ENCODE measurements around the gene RPS10.

Gene RPS10

DNA sequence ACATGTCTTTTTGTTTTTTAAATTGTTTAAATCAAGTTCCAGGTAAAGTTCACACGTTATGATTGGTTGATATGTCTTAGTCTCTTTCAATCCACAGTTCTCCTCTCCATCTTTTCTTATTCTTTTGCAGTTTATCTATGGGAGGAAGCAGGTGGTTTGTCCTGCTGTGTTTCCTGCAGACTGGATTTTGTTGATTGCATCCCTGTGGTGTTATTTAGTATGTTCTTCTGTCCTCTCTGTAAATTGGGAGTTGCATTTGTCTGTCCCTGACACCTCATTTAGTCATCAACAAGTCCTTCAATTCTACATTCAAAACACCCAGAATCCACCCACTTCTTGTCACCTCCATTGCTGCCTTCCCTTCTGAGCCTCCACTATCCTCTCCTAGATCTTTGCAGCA is 48.1 kb upstream of the RPS10 start:
- no peak overlapping the region for H2AFZ ChIP-seq (ENCODE audit: low read depth, low read length)
- H4K20me1 ChIP-seq (ENCODE audit: insufficient read depth, low read length), result no peaks in the 10 kb centered on the region
- no peak for ATAC-seq (ENCODE audit: insufficient read depth, low read depth)
- no peak overlapping the region for H3K4me2 ChIP-seq (ENCODE audit: insufficient read depth, low read length)
- no peak overlapping the region for H3K4me3 ChIP-seq (ENCODE audit: low read depth in 1 of 2, low read length in 2 of 2)
- no peaks in the 10 kb centered on the region for H3K4me1 ChIP-seq (ENCODE audit: insufficient read depth, low read length)
- H3K27ac ChIP-seq (ENCODE audit: low read length), result no peak overlapping the region
- TF ChIP-seq EZH2 (IDR thresholded peaks at IDR 0.05; ENCODE audit: borderline replicate concordance, low read depth, low read length, severe bottlenecking), result no peak
- TF ChIP-seq, protein P1, sequence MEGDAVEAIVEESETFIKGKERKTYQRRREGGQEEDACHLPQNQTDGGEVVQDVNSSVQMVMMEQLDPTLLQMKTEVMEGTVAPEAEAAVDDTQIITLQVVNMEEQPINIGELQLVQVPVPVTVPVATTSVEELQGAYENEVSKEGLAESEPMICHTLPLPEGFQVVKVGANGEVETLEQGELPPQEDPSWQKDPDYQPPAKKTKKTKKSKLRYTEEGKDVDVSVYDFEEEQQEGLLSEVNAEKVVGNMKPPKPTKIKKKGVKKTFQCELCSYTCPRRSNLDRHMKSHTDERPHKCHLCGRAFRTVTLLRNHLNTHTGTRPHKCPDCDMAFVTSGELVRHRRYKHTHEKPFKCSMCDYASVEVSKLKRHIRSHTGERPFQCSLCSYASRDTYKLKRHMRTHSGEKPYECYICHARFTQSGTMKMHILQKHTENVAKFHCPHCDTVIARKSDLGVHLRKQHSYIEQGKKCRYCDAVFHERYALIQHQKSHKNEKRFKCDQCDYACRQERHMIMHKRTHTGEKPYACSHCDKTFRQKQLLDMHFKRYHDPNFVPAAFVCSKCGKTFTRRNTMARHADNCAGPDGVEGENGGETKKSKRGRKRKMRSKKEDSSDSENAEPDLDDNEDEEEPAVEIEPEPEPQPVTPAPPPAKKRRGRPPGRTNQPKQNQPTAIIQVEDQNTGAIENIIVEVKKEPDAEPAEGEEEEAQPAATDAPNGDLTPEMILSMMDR (IDR thresholded peaks at IDR 0.05; ENCODE audit: borderline replicate concordance, extremely low read depth, low read length, poor library complexity, severe bottlenecking), result no peak
- DNase-seq, result no peak
- no peak overlapping the region for H3K9ac ChIP-seq (ENCODE audit: low read depth, low read length)
- H3K27me3 ChIP-seq (ENCODE audit: insufficient read depth, low read length, poor library complexity), result no peaks in the 10 kb centered on the region
- no peaks in the 10 kb centered on the region for H3K36me3 ChIP-seq (ENCODE audit: insufficient read depth, low read length)
- no peaks in the 10 kb centered on the region for H3K79me2 ChIP-seq (ENCODE audit: insufficient read depth, low read length)
- H3K9me3 ChIP-seq (ENCODE audit: insufficient read depth, low read length, severe bottlenecking), result no peaks in the 10 kb centered on the region

DNA sequence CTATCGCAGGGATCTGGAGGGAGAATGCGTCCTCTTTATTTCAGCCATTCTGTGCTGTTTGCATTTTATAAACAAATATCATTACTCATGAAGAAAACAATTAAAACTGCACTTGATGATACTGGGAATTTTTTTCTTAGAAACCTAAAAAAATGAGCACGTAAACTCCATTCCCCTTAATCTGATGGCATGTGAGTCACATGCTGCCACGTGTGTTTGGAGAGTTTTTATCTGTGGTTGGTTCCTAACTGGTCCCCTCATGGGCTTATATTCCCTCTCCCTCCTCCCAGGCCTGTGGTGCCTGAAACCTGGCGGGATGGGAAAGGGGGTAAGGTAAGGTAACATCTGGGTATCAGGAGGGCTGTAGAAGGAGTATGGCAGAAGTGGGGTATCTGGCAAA is 46.6 kb upstream of the RPS10 start:
- no peak overlapping the region for H3K4me3 ChIP-seq (ENCODE audit: low read depth in 1 of 2, low read length in 2 of 2)
- no peaks in the 10 kb centered on the region for H3K4me1 ChIP-seq (ENCODE audit: insufficient read depth, low read length)
- no peak overlapping the region for H2AFZ ChIP-seq (ENCODE audit: low read depth, low read length)
- DNase-seq (no peak), ATAC-seq (ENCODE audit: insufficient read depth, low read depth) (no peak)
- no peak overlapping the region for H3K4me2 ChIP-seq (ENCODE audit: insufficient read depth, low read length)
- H3K79me2 ChIP-seq (ENCODE audit: insufficient read depth, low read length), result no peaks in the 10 kb centered on the region
- H4K20me1 ChIP-seq (ENCODE audit: insufficient read depth, low read length), result no peaks in the 10 kb centered on the region
- H3K9me3 ChIP-seq (ENCODE audit: insufficient read depth, low read length, severe bottlenecking), result no peaks in the 10 kb centered on the region
- H3K27ac ChIP-seq (ENCODE audit: low read length), result no peak overlapping the region
- H3K9ac ChIP-seq (ENCODE audit: low read depth, low read length), result no peak overlapping the region
- TF ChIP-seq, protein P1 (IDR thresholded peaks at IDR 0.05; ENCODE audit: borderline replicate concordance, extremely low read depth, low read length, poor library complexity, severe bottlenecking), result no peak
- no peak for TF ChIP-seq EZH2 (IDR thresholded peaks at IDR 0.05; ENCODE audit: borderline replicate concordance, low read depth, low read length, severe bottlenecking)
- no peaks in the 10 kb centered on the region for H3K27me3 ChIP-seq (ENCODE audit: insufficient read depth, low read length, poor library complexity)
- no peaks in the 10 kb centered on the region for H3K36me3 ChIP-seq (ENCODE audit: insufficient read depth, low read length)

DNA sequence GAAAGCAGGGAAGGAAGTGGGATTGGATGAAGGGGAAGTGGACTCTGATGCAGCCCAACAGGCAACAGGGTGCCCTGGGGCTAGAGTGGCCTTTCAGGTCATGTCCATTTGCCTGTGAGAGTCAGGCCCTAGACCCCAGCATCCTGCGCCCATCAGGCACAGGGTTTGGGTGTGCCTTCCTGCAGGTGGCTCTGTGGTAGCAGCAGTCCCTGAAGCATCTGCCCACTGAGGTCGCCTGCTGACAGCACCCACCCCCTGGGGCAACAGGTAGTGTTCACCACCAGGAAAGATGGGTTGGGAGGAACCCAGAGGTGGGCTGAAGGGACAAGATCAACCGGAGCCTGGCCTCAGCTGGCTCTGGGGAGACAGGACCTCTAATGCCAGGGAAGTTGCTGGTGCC is 43.6 kb upstream of the RPS10 start:
- H3K4me2 ChIP-seq (ENCODE audit: insufficient read depth, low read length), result no peak overlapping the region
- no peak for TF ChIP-seq EZH2 (IDR thresholded peaks at IDR 0.05; ENCODE audit: borderline replicate concordance, low read depth, low read length, severe bottlenecking)
- TF ChIP-seq, protein P1 (IDR thresholded peaks at IDR 0.05; ENCODE audit: borderline replicate concordance, extremely low read depth, low read length, poor library complexity, severe bottlenecking), result no peak

More for the DNA sequence above, 43.6 kb upstream of the RPS10 start:
- Histone ChIP-seq H3K9ac (ENCODE audit: low read depth, low read length) (no peak overlapping the region), H3K4me3 (ENCODE audit: low read depth in 1 of 2, low read length in 2 of 2) (no peak overlapping the region), H3K4me1 (ENCODE audit: insufficient read depth, low read length) (0 out of 2 replicates have a peak, but pooled peaks cover 2% of the 10 kb centered on the region), H2AFZ (ENCODE audit: low read depth, low read length) (no peak overlapping the region), H3K79me2 (ENCODE audit: insufficient read depth, low read length) (no peaks in the 10 kb centered on the region), H4K20me1 (ENCODE audit: insufficient read depth, low read length) (no peaks in the 10 kb centered on the region; the same call in 1 of the 2 replicates), H3K27me3 (ENCODE audit: insufficient read depth, low read length, poor library complexity) (peaks cover 21% of the 10 kb centered on the region), H3K36me3 (ENCODE audit: insufficient read depth, low read length) (no peaks in the 10 kb centered on the region), H3K27ac (ENCODE audit: low read length) (no peak overlapping the region), H3K9me3 (ENCODE audit: insufficient read depth, low read length, severe bottlenecking) (no peaks in the 10 kb centered on the region)
- DNase-seq (no peak), ATAC-seq (ENCODE audit: insufficient read depth, low read depth) (no peak)
